ENCODE data around the gene MROH8.

MROH8 gene

GRCh38 chr20:37207171-37207570 is 27.8 kb upstream of the MROH8 start:
- Histone ChIP-seq H3K27ac (replicated peaks) (no peak overlapping the region), H3K27me3 (ENCODE audit: insufficient read depth, poor library complexity, severe bottlenecking) (no peaks in the 10 kb centered on the region), H3K4me3 (replicated peaks; ENCODE audit: insufficient read depth, low read length) (no peak overlapping the region)
- TF ChIP-seq CTCF (IDR thresholded peaks at IDR 0.05; ENCODE audit: insufficient read depth, low read length) (no peak), GABPA (IDR thresholded peaks at IDR 0.05; ENCODE audit: low read depth) (no peak), REST (IDR thresholded peaks at IDR 0.05; ENCODE audit: insufficient replicate concordance, low read depth) (no peak), POLR2AphosphoS5 (IDR thresholded peaks at IDR 0.05; ENCODE audit: low read depth) (no peak), SPI1 (IDR thresholded peaks at IDR 0.05; ENCODE audit: borderline replicate concordance, low read depth) (no peak)
- DNase-seq (ENCODE audit: low read depth in 1 of 2, low spot score in 1 of 2), result no peak

- no peak for TF ChIP-seq GABPA (IDR thresholded peaks at IDR 0.05; ENCODE audit: low read depth)
- no peak for TF ChIP-seq POLR2AphosphoS5 (IDR thresholded peaks at IDR 0.05; ENCODE audit: low read depth)
- DNase-seq (ENCODE audit: low read depth in 1 of 2, low spot score in 1 of 2), result no peak
- Histone ChIP-seq H3K4me3 (replicated peaks; ENCODE audit: insufficient read depth, low read length) (no peak overlapping the region), H3K27ac (replicated peaks) (no peak overlapping the region), H3K27me3 (ENCODE audit: insufficient read depth, poor library complexity, severe bottlenecking) (no peaks in the 10 kb centered on the region)
These were observed 26.4 kb upstream of the MROH8 start for GRCh38 chr20:37205794-37206193.

- DNase-seq (ENCODE audit: low read depth in 1 of 2, low spot score in 1 of 2), result no peak
- Histone ChIP-seq H3K4me3 (replicated peaks; ENCODE audit: insufficient read depth, low read length) (no peak overlapping the region), H3K27ac (replicated peaks) (no peak overlapping the region), H3K27me3 (ENCODE audit: insufficient read depth, poor library complexity, severe bottlenecking) (no peaks in the 10 kb centered on the region)
- TF ChIP-seq CTCF (IDR thresholded peaks at IDR 0.05; ENCODE audit: insufficient read depth, low read length) (no peak), GABPA (IDR thresholded peaks at IDR 0.05; ENCODE audit: low read depth) (no peak), REST (IDR thresholded peaks at IDR 0.05; ENCODE audit: insufficient replicate concordance, low read depth) (no peak), SPI1 (IDR thresholded peaks at IDR 0.05; ENCODE audit: borderline replicate concordance, low read depth) (no peak), POLR2AphosphoS5 (IDR thresholded peaks at IDR 0.05; ENCODE audit: low read depth) (no peak)
These were observed 25.8 kb upstream of the MROH8 start for GRCh38 chr20:37205130-37205529.

GRCh38 chr20:37204056-37204455 is 24.7 kb upstream of the MROH8 start:
- H3K27me3 ChIP-seq (ENCODE audit: insufficient read depth, poor library complexity, severe bottlenecking), result no peaks in the 10 kb centered on the region
- no peak overlapping the region for H3K4me3 ChIP-seq (replicated peaks; ENCODE audit: insufficient read depth, low read length)
- no peak for DNase-seq (ENCODE audit: low read depth in 1 of 2, low spot score in 1 of 2)
- no peak overlapping the region for H3K27ac ChIP-seq (replicated peaks)
- TF ChIP-seq CTCF (IDR thresholded peaks at IDR 0.05; ENCODE audit: insufficient read depth, low read length), result no peak
- TF ChIP-seq SPI1 (IDR thresholded peaks at IDR 0.05; ENCODE audit: borderline replicate concordance, low read depth), result no peak
- TF ChIP-seq REST (IDR thresholded peaks at IDR 0.05; ENCODE audit: insufficient replicate concordance, low read depth), result no peak
- TF ChIP-seq POLR2AphosphoS5 (IDR thresholded peaks at IDR 0.05; ENCODE audit: low read depth), result no peak
- TF ChIP-seq GABPA (IDR thresholded peaks at IDR 0.05; ENCODE audit: low read depth), result no peak

Measured in HL-60 (cell line).